Pulmonary artery endothelial cell (primary cell): Measurements from ENCODE around the gene TUBGCP2. TPM values are rescaled to one million over a fixed set of nuclear protein-coding genes. Genes with fewer than 3 reads are reported as not detected.

Experiments used
- DNase-seq: peaks from one replicate; pipeline ENCODE4 v3.0.0-alpha.2; 2011; ENCODE audit warnings: low read depth, low spot score
- total RNA-seq: library from RNA; depleted of rRNA; stranded (reverse); fragments of >200 nt; gene quantifications from 2 replicates; pipeline ENCODE4 v1.2.3, GENCODE V29; 2014

The TUBGCP2 gene
- total RNA-seq, 1 donor from 2014 or later = 59.4 TPM

DNA sequence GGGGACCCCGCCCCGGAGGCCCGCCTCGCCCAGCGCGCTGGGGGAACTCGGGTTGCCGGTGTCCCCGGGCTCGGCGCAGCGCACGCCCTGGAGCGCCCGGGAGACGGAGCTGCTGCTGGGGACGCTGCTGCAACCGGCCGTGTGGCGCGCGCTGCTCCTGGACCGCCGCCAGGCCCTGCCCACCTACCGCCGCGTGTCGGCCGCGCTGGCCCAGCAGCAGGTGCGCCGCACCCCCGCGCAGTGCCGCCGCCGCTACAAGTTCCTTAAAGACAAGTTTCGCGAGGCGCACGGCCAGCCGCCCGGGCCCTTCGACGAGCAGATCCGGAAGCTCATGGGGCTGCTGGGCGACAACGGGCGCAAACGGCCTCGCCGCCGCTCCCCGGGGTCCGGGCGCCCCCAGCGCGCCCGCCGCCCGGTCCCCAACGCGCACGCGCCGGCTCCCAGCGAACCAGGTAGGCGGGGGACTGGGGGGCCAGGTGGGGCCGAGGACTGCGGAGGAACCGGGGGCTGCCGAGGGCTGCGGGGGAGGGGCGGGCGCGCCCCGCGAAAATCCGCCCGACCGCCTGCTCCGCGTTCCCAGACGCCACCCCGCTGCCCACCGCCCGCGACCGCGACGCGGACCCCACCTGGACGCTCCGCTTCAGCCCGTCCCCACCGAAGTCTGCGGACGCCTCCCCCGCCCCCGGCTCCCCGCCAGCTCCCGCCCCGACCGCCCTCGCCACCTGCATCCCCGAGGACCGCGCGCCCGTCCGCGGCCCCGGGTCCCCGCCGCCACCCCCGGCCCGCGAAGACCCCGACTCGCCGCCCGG is 78.1 kb downstream of the TUBGCP2 start:
- no peak for DNase-seq

DNA sequence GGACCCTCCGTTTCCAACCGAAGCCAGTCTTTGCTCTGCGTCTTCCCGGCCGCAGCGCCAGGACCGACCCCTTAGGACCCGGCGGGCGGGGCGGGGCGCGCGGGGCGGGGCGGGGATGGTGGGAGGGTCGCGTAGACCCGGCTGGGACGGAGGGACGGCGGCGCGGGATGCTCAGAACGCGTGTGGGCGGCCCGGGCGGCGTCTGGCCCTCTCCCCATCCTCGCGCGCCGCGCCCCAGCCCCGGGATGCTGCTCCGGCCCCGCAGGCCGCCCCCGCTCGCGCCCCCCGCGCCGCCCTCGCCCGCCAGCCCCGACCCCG is 78.7 kb downstream of the TUBGCP2 start, which contains the start of gene UTF1:
UTF1 (plus strand) TSS at position 174 of the 318 bp plus-strand sequence; CDS start at position 246, 72 bp downstream.
- no peak for DNase-seq

DNA sequence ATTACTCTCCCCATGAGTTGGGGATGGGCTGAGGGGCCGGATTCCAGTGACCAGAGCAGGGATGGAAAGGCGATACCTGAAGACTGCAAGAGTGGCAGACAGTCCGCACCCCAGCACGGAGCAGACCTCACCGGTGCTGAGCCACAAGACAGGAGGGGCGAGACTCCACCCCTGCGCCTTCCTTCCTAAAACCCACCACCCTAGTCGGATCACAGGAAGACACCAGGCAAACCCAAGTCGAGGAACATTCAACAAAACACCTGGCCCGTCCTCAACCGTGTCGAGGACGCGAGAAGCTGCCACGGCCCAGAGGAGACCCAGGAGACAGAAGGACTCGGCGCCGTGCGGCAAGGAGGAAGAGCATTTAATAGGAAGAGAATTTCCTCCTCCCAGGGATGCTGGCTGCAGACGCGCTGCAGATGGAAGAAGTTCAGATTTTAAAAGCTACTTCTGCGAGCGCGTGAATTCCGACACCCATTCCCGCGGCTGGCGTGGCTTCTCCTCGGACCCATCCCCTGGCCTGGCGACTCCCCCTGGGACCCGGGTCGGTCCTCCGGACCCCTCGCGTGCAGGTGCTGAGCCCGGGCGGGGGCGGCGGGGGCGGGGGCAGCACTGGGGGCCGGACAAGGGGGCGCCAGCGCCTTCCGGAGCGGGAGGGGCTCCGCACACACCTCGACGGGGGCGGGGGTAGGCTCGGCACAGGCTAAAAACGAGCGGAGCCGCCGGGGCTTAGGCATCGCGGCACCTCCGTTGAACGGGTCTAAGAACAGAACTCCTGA is 79.2 kb downstream of the TUBGCP2 start:
- DNase-seq = no peak

Other genes with a start within 250 kb of the TUBGCP2 start
- gene ADGRA1, start 220.9 kb downstream of the TUBGCP2 start, total RNA-seq = not detected in 2 replicates
- gene KNDC1, start 148.7 kb downstream of the TUBGCP2 start, total RNA-seq = not detected in 2 replicates
- not detected in 2 replicates for gene UTF1, start 78.7 kb downstream of the TUBGCP2 start, total RNA-seq
- not detected in 2 replicates for gene VENTX, start 71.0 kb downstream of the TUBGCP2 start, total RNA-seq
- gene ADAM8, start 32.0 kb downstream of the TUBGCP2 start, total RNA-seq = 0.33 and 0.46 TPM in 2 replicates
- gene ZNF511, start within 50 bp of the TUBGCP2 start, total RNA-seq = 27.4 and 40.4 TPM in 2 replicates
- gene CALY, start 28.0 kb upstream of the TUBGCP2 start, total RNA-seq = not detected in 2 replicates
- not detected in 2 replicates for gene PRAP1, start 38.5 kb upstream of the TUBGCP2 start, total RNA-seq
- gene FUOM, start 49.1 kb upstream of the TUBGCP2 start, total RNA-seq = 9.3 and 32.9 TPM in 2 replicates
- gene ECHS1, start 64.5 kb upstream of the TUBGCP2 start, total RNA-seq = 60.3 and 63.4 TPM in 2 replicates
- 5.8 and 8.8 TPM in 2 replicates for gene PAOX, start 70.4 kb upstream of the TUBGCP2 start, total RNA-seq
- 46.0 and 56.7 TPM in 2 replicates for gene MTG1, start 85.3 kb upstream of the TUBGCP2 start, total RNA-seq
- gene SPRN, start 115.8 kb upstream of the TUBGCP2 start, total RNA-seq = not detected in 2 replicates
- gene SCART1, start 145.1 kb upstream of the TUBGCP2 start, total RNA-seq = 0.25 and 0.73 TPM in 2 replicates
- gene CYP2E1, start 218.5 kb upstream of the TUBGCP2 start, total RNA-seq = 0.13 TPM in 1 of 2 replicates, not detected in the other